ENCODE results near the gene EPB41L3.
"Not testable (repeated sequence)": the region's sequence is repeated elsewhere in the genome, so short reads cannot be mapped to it uniquely, and the experiment has no call there.

EPB41L3 gene

DNA sequence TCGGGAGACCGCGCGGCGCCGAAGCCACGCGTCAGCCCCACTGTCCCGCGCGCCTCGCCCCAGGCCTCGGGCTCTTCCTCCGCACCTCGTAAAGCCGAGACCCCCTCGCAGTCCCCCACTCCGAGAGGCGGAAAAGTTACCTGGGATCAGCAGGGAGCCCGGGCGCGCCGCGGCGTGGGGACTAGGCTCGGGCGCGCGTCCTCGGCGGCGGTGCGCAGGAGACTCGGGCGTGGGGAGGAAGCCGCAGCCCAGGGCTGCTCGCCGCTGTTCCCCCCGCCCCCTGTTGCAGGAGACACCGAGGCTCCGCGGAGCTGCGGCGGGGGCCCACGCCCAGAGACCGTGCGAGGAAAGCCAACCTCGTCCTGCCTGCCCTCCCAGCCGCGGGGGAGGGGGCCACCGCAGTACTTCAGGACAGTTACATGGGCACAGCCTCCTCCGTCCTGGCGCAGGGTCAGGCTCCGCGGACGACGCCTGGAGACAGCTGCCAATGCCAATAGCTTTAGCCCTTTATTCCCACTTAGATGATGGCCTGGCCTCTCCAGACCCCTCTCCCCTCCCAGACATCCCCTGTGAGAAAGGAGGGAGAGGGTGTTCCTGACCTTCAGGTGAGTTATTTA is at the start of gene EPB41L3:
TSS of gene EPB41L3 (minus strand) at position 225 of the 617 bp plus-strand sequence. CDS start 54,814 bp downstream, outside the sequence.
- DNase-seq = no peak

- DNase-seq = no peak
These were observed 44.7 kb upstream of the EPB41L3 start for GRCh38 chr18:5588529-5588928.

DNA sequence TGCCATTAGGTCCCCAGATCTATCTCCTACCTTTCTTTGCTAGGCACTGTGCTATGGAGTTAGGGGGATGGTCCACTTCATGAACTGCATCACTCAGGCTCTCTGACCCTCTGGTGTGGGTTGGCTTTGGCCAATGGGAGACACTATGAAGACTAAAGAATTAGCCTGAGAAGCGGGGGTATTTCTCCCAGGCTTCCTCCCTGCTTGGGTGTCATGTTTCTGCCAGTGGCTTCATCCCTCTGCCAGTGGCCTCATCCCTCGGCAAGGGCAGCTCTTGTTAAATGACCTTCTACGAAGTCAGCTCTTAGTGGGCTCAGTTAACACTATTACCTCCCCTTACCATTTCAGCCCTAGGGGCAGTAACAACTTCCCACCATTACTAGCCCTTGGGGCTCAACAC is 41.9 kb upstream of the EPB41L3 start:
- DNase-seq = no peak

DNA sequence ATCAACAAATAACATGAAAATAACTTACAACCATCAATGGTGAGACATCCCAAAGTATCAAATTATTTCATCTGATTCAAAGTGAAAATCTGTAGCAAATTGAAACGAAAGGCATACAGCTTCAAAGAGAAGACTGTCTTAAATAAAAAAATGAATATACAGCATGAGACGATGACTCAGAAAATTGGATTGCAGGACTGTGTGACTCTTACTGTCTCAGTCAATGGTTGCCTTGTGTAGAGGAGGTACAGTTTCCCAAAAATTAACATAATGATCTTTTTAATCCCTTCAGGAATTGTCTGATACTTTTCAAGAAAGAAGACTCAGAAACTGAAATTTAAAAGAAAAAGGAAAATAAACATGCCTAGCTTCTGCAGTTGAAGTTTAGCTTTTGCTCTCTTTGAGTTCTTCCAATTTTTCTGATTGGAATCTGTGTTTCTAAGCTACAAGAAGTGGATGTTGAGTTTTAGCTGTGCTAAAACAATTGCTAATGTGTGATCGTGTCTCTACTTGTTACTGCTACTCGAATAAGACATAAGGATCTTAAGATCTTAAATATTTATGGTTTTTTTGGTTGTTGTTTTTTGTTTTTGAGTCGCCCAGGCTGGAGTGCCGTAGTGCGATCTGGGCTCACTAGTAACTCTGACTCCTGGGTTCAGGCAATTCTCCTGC is 41.1 kb upstream of the EPB41L3 start:
- no peak for DNase-seq

- no peak for DNase-seq
These were observed 39.3 kb upstream of the EPB41L3 start for GRCh38 chr18:5582849-5583681.

DNA sequence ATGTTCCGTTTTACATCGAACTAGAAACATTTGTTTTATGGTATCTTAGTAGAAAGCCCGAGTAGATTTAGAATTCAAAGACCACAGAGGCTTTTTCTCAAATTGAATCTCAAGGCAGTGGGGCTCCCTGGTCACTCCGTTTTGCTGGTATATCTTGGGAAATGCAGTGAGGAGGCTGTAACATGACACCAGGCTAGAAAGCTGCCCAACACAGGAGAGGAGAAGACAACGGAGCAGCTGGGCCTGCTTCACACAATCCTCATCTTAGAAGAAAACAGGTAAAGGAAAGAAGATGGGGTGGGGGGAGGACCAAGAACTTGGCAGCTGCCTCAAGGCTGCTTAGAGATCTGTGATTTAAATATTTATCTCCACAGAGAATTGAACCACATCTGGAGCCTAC is 38.3 kb upstream of the EPB41L3 start:
- no peak for DNase-seq

DNA sequence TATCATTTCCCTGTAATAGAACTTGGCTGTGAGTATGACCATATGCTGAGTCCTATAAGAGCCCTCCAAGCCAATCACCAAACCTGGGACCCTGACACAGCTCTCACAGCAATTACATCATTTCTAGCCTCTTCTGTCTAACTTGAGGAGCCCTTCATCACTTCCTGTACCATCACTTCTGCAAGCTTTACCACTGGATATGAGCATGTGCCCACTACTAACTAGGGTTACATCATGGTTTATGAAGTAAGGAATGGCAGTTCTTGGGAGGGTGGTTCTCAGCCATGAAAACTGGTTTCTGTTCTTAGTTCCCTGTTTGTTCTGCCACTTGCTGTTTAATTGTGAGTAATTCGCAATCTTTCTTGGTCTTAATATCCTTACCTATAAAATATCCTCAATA is 31.0 kb upstream of the EPB41L3 start:
- DNase-seq = no peak

DNA sequence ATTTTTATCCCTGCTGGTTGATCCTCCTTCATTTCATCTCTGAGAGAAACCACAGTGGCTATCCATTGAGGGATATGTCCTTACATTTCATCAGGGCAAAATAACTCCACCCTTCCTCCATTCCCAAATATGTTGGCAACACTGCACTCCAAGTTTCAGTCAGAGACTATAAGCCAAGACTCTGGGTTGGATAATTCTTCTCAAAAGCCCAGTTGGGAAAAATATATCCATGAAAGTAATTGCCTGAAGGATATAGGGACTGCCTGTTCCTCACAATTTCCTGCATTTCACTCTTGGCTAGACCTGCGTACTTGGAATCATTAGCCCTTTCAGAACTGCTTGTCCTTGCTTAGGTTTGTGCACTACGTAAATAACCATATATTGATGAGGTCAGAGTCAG is 27.9 kb upstream of the EPB41L3 start:
- DNase-seq = no peak

- not testable (repeated sequence) for DNase-seq
These were observed 26.8 kb upstream of the EPB41L3 start for GRCh38 chr18:5570613-5571012.

GRCh38 chr18:5568416-5568815 is 24.6 kb upstream of the EPB41L3 start:
- no peak for DNase-seq

- no peak for DNase-seq
These were observed 15.1 kb upstream of the EPB41L3 start for GRCh38 chr18:5558851-5559250.

- DNase-seq = no peak
These were observed 12.6 kb upstream of the EPB41L3 start for GRCh38 chr18:5556310-5556974.

DNA sequence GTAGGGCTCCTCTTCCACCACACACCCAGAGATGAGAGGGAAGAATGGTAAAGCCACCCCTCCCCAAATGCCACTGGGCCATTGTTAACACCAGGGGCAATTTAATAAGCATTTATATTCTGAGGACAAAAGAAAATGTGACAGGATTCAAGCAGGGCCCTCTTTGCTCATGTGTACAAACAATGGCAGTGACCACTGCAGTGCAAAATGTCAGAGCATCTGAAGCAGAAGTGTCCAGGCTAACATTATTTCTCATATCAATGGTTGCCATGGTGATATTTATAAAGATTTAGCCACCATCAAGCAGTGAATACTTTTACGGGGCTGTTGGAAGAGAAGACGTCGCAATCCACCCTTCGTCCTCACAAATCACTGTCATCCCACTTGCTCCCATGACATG is 10.8 kb upstream of the EPB41L3 start:
- DNase-seq = no peak

GRCh38 chr18:5546660-5547059 is 2.9 kb upstream of the EPB41L3 start:
- no peak for DNase-seq

- DNase-seq = no peak
These were observed 639 bp downstream of the EPB41L3 start for GRCh38 chr18:5543036-5543680.

DNA sequence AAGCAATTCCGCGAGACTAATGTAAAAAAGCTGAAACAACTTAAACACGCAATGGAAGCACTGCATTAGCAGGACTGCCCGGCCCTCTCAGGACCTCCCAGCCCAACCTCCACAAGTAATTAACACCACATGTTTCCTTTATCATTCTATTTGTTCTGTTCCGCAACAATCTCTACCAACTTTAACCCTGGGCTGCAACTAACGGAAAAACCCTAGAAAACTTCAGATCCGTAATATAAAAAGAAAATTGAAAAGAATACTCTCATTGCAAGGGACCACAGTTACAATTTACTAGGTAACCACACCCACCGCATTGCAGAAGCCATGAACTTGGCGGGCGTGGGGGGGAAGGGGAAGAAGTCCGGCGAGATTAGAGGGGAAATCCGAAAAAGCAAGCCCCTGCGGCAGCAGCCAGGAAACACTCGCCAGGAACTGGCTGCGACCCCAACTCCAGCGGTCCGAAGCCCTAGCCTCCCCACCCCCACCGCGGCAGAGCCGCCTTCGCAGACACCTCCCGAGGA is 1.2 kb downstream of the EPB41L3 start:
- no peak for DNase-seq

- DNase-seq = no peak
These were observed 2.2 kb downstream of the EPB41L3 start for GRCh38 chr18:5541644-5542043.

DNA sequence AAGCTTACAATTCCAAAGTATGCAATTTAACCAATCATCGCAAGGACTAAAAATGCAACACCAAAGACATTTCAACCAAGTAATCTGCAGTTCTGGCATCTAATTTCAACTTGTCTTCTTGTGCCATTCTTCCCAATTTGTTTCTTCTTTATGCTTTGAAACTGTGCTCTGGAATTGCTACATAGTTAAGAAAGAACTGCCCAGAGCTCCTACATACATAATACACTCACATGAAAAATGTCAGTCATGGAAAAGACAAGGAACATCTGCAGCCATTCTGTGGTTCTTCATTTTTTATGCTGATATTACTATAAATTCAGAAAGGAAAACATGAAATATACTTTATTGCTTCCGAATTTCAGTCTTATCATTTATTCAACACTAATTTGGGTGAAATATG is 4.4 kb downstream of the EPB41L3 start:
- no peak for DNase-seq

DNA sequence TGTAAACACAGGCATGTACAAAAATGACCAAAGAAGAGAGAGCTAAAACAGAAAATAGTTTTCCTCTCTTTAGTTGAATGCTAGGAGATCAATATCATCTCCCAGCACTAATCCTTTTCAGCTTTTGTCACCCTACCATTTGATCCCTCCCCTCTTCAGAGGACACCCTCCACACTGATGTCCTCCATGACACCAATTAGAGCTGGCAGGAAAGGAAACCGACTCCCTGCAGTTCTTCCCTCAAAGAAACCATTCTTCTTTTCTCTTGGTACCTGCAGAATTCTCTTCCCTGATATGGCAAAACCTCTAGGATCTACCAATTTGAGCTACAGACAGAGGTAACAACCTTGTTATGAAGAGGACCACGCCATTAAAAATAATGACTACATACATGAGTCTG is 5.3 kb downstream of the EPB41L3 start:
- DNase-seq = no peak

- DNase-seq = no peak
These were observed 5.9 kb downstream of the EPB41L3 start for GRCh38 chr18:5537860-5538259.

- DNase-seq = no peak
These were observed 9.0 kb downstream of the EPB41L3 start for GRCh38 chr18:5534845-5535244.

- no peak for DNase-seq
These were observed 11.7 kb downstream of the EPB41L3 start for GRCh38 chr18:5532066-5532465.
